ENCODE data around the gene ACTG1. TPM values are rescaled to one million over a fixed set of nuclear protein-coding genes. Genes with fewer than 3 reads are reported as not detected.

Gene ACTG1
- total and polyA plus RNA-seq, 9 of the 15 experiments (the other 6 are each of a cell fraction or from before 2014, with no cell fraction given) = 224 to 1,775 (median 568) TPM

GRCh38 chr17:81489012-81489997, 23.3 kb downstream of the ACTG1 start (continued):
- TF ChIP-seq ZBTB49 (CRISPR knock-in tag; IDR thresholded peaks at IDR 0.05; ENCODE audit: borderline replicate concordance) (no peak), TCFL5 (CRISPR knock-in tag; conservative IDR thresholded peaks at IDR 0.05) (no peak), CBX8 (IDR thresholded peaks at IDR 0.05; ENCODE audit: borderline replicate concordance, extremely low read depth, low read depth, low read length, poor library complexity, severe bottlenecking) (no peak)

- TSS peak; percentile 55 for BruUV-seq (replicated peaks)
- FAIRE-seq (no peak), DNase-seq (ENCODE audit: extremely low read depth in 1 of 4, low spot score in 3 of 4) (peak in 2 of 4 experiments; percentile 57 to 58), ATAC-seq (peak; percentile 5)
- Histone ChIP-seq H4K20me1 (replicated peaks; ENCODE audit: control insufficient read depth, insufficient read depth, low read length) (no peaks in the 10 kb centered on the region), H3K4me2 (ENCODE audit: insufficient read depth, low read length) (peak overlapping the region; percentile 75), H3K27me3 (ENCODE audit: control insufficient read depth in 2 of 2, insufficient read depth in 2 of 2, low read length in 2 of 2) (no peaks in the 10 kb centered on the region; a peak in 1 of 5 replicates), H3K9me3 (replicated peaks; ENCODE audit: control insufficient read depth, insufficient read depth, low read depth, low read length) (no peaks in the 10 kb centered on the region), H3K9ac (ENCODE audit: insufficient read depth in 1 of 2, low read depth in 2 of 2, low read length in 2 of 2) (peak overlapping the region; percentile 92 to 98), H3K79me2 (ENCODE audit: control insufficient read depth, insufficient read depth, low read length) (peaks cover 11% of the 10 kb centered on the region; the same call in 2 of the 3 replicates), H3K36me3 (ENCODE audit: control insufficient read depth, insufficient read depth, low read length) (no peaks in the 10 kb centered on the region), H3K4me1 (replicated peaks in 1 of 2; ENCODE audit: control insufficient read depth in 2 of 2, insufficient read depth in 2 of 2, low read length in 2 of 2) (peaks cover 14 to 61% of the 10 kb centered on the region in 2 experiments), H3K27ac (ENCODE audit: extremely low read depth, low read depth, low read length) (peak overlapping the region; percentile 94), H3K4me3 (peak overlapping the region; percentile 55), H2AFZ (ENCODE audit: low read depth, low read length) (peak overlapping the region; percentile 91; the same call in 1 of the 2 replicates), H3K9me1 (ENCODE audit: control insufficient read depth, insufficient read depth, low read length) (no peaks in the 10 kb centered on the region)
- POLR2A ChIA-PET = interaction anchor here (1.8 to 2.7 kb wide), 2 partner anchors 20 to 22 kb away, joined by 6 to 17 read pairs; no protein-coding TSS in a partner anchor
- in situ Hi-C loops (cut with MboI) = no loop called here
- CTCF ChIA-PET (ENCODE audit: low intra/inter-chr PET ratio) = no interaction called here
- 2% methylated on average over 25 of the region's 52 CpGs for WGBS (ENCODE audit: insufficient coverage, low coverage, missing lambda C conversion rate)
- intact Hi-C loops (cut with micrococcal nuclease) = loop anchor here (10.0 kb wide), 1 partner anchor 194 kb away; the partner anchor contains the start of gene SLC38A10
Measured at GRCh38 chr17:81488276-81488860, 24.2 kb downstream of the ACTG1 start.

All from K562 (cell line).